Neural progenitor cell (in vitro differentiated cells): ENCODE data around the gene METRN. TPM values are rescaled to one million over a fixed set of nuclear protein-coding genes. Genes with fewer than 3 reads are reported as not detected.

ENCODE experiments used
- DNase-seq: peaks from one replicate; pipeline ENCODE4 v3.0.0-alpha.2; 2016; ENCODE audit warnings: low spot score
- H2AFZ ChIP-seq: fragments of 200-600 bp; sonication (generic); replicated peaks from 2 replicates; pipeline ENCODE4 v1.6.1; 2016; ENCODE audit warnings: antibody characterized with exemption
- H3F3A ChIP-seq: fragments of 200-600 bp; sonication (generic); 2 replicates; pipeline ENCODE4 v1.6.1; 2016; ENCODE audit warnings: antibody characterized with exemption, low read depth
- H3K27ac ChIP-seq: fragments of 200-600 bp; sonication (generic); 2 replicates; pipeline ENCODE4 v1.5.1; 2016; ENCODE audit warnings: mild to moderate bottlenecking
- H3K27me3 ChIP-seq: fragments of 200-600 bp; sonication (generic); 2 replicates; pipeline ENCODE4 v1.6.1; 2016; ENCODE audit warnings: mild to moderate bottlenecking, moderate library complexity
- H3K36me3 ChIP-seq: fragments of 200-600 bp; sonication (generic); 2 replicates; pipeline ENCODE4 v1.5.1; 2016
- H3K4me1 ChIP-seq: fragments of 200-600 bp; sonication (generic); 2 replicates; pipeline ENCODE4 v1.6.1; 2016; ENCODE audit warnings: mixed run types
- H3K4me2 ChIP-seq: fragments of 200-600 bp; sonication (generic); 2 replicates; pipeline ENCODE4 v1.6.1; 2016
- H3K4me3 ChIP-seq: fragments of 200-600 bp; sonication (generic); 2 replicates; pipeline ENCODE4 v1.5.1; 2016
- H3K79me2 ChIP-seq: fragments of 200-600 bp; sonication (generic); 2 replicates; pipeline ENCODE4 v1.6.1; 2016; ENCODE audit warnings: low read depth
- H3K9ac ChIP-seq: fragments of 200-600 bp; sonication (generic); 2 replicates; pipeline ENCODE4 v1.6.1; 2016
- H3K9me3 ChIP-seq: fragments of 200-600 bp; sonication (generic); 2 replicates; pipeline ENCODE4 v1.5.1; 2016; ENCODE audit warnings: low read depth
- H4K20me1 ChIP-seq: fragments of 200-600 bp; sonication (generic); 2 replicates; pipeline ENCODE4 v1.6.1; 2016; ENCODE audit warnings: low read depth
- H3K27ac Mint-ChIP-seq: 3 replicates; pipeline ENCODE4 v1.8.0; 2021; ENCODE audit warnings: mixed read lengths
- H3K27me3 Mint-ChIP-seq: 2 replicates; pipeline ENCODE4 v1.8.0; 2022; ENCODE audit warnings: low read depth, mild to moderate bottlenecking, inconsistent platforms, moderate library complexity, mixed read lengths; ENCODE audit not compliant: insufficient read depth
- H3K36me3 Mint-ChIP-seq: 3 replicates; pipeline ENCODE4 v1.8.0; 2021; ENCODE audit warnings: mixed read lengths
- H3K4me1 Mint-ChIP-seq: 3 replicates; pipeline ENCODE4 v1.8.0; 2021; ENCODE audit warnings: mixed read lengths
- H3K4me3 Mint-ChIP-seq: 3 replicates; pipeline ENCODE4 v1.8.0; 2021; ENCODE audit warnings: mild to moderate bottlenecking, moderate library complexity, mixed read lengths
- H3K9me3 Mint-ChIP-seq: 3 replicates; pipeline ENCODE4 v1.8.0; 2020; ENCODE audit warnings: mixed read lengths
- EZH2 ChIP-seq: fragments of 200-600 bp; sonication (generic); IDR thresholded peaks from 2 replicates; pipeline ENCODE4 v1.6.1; 2017; ENCODE audit warnings: antibody characterized with exemption, mild to moderate bottlenecking, moderate library complexity
- EZH2phosphoT487 ChIP-seq: fragments of 200-600 bp; sonication (generic); IDR thresholded peaks from 2 replicates; pipeline ENCODE4 v1.6.1; 2017; ENCODE audit warnings: antibody characterized with exemption
- total RNA-seq: library from RNA; depleted of rRNA; stranded (reverse); fragments of >200 nt; gene quantifications from 2 replicates; pipeline ENCODE4 v1.2.3, GENCODE V29; 2015; ENCODE audit warnings: low replicate concordance
- TF ChIP-seq, protein P1 (sequence below): fragments of 200-600 bp; sonication (generic); IDR thresholded peaks from 2 replicates; pipeline ENCODE4 v1.5.1; 2017; ENCODE audit warnings: antibody characterized with exemption, mild to moderate bottlenecking

METRN gene
- total RNA-seq, 1 donor from 2014 or later = 24.3 TPM

DNA sequence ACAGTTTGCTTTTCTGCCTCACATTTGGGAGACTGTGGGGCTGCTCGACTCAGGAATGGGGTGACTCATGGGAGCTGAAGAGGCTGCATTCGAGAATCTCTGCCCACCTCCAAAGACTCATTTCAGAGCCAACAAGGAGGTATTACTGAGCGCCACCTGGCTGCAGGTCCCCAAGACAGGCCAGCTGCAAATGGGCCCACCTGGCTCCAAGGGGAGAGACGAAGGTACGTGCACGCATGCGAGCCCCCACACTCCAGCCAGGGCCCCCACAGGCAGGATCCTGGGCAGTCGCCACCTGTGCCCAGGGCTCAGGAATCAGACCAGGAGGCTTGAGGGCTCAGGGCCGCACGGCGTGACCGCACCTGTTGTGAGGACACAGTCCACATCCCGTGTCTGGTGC lies 18.0 kb downstream of the METRN start:
- Mint-ChIP-seq H3K4me3 (no peak overlapping the region), H3K27me3 (no peaks in the 10 kb centered on the region), H3K27ac (no peak overlapping the region), H3K4me1 (no peaks in the 10 kb centered on the region), H3K9me3 (no peaks in the 10 kb centered on the region), H3K36me3 (peaks cover 5% of the 10 kb centered on the region)
- Histone ChIP-seq H2AFZ (no peak overlapping the region), H3K79me2 (no peaks in the 10 kb centered on the region), H3K9ac (no peak overlapping the region), H3K4me3 (no peak overlapping the region), H4K20me1 (peaks cover 4% of the 10 kb centered on the region), H3K36me3 (no peaks in the 10 kb centered on the region), H3K9me3 (no peaks in the 10 kb centered on the region), H3K4me1 (no peaks in the 10 kb centered on the region), H3K27me3 (peaks cover 16% of the 10 kb centered on the region), H3K27ac (no peak overlapping the region), H3K4me2 (no peak overlapping the region), H3F3A (peaks cover 8% of the 10 kb centered on the region)
- DNase-seq = no peak
- TF ChIP-seq EZH2 = no peak
- TF ChIP-seq, protein P1, sequence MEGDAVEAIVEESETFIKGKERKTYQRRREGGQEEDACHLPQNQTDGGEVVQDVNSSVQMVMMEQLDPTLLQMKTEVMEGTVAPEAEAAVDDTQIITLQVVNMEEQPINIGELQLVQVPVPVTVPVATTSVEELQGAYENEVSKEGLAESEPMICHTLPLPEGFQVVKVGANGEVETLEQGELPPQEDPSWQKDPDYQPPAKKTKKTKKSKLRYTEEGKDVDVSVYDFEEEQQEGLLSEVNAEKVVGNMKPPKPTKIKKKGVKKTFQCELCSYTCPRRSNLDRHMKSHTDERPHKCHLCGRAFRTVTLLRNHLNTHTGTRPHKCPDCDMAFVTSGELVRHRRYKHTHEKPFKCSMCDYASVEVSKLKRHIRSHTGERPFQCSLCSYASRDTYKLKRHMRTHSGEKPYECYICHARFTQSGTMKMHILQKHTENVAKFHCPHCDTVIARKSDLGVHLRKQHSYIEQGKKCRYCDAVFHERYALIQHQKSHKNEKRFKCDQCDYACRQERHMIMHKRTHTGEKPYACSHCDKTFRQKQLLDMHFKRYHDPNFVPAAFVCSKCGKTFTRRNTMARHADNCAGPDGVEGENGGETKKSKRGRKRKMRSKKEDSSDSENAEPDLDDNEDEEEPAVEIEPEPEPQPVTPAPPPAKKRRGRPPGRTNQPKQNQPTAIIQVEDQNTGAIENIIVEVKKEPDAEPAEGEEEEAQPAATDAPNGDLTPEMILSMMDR = no peak
- no peak for TF ChIP-seq EZH2phosphoT487

DNA sequence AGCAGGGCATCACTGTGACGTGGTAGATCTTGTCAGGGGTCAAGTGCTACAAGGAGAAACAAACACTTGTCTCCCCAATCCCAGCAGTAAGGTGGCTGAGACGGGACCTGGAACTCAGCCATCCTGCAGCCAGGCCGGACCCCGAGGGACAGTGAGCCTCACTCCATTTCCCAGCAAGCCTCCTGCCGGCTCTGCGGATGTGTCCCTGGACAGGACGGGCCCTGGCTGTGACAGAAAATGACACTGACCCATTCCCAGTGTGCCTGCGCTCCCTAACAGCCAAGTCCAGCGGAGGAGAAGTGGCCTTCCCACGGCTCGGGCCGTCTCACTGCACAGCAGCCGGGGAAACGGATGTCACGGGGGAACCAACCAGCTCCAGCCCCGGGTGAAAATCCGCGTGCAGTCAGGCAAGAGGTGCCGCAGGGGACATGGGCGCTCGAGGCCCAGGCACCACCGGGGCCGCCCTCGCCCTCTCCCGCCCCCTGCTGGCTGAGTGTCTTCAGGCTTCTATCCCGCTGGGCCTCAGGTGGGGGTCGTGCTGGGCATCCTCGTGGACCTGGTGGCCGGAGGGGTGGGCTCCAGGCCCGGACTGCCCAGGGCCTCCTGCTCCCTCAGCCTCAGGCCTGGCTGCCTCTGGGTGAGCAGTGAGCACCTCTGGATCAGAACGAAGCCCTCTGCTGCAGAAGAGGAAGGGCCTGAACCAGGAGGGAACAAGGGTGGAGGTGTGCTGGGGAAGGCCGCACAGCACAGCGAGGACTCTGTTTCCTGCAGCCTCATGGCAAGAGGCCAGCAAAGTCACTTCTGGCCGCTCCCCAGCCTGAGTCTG lies 18.7 kb downstream of the METRN start:
- peaks cover 8% of the 10 kb centered on the region for H3F3A ChIP-seq
- no peak overlapping the region for H3K9ac ChIP-seq
- H3K79me2 ChIP-seq = no peaks in the 10 kb centered on the region
- H3K9me3 Mint-ChIP-seq = no peaks in the 10 kb centered on the region
- H2AFZ ChIP-seq = no peak overlapping the region
- H3K4me1 Mint-ChIP-seq = no peaks in the 10 kb centered on the region
- H3K27me3 ChIP-seq = peaks cover 10% of the 10 kb centered on the region
- H3K4me3 Mint-ChIP-seq = no peak overlapping the region
- no peaks in the 10 kb centered on the region for H3K27me3 Mint-ChIP-seq
- TF ChIP-seq EZH2 = no peak
- TF ChIP-seq, protein P1 = peak; percentile 38
- no peak for TF ChIP-seq EZH2phosphoT487
- no peaks in the 10 kb centered on the region for H3K36me3 ChIP-seq
- H3K4me2 ChIP-seq = no peak overlapping the region
- peaks cover 5% of the 10 kb centered on the region for H3K36me3 Mint-ChIP-seq
- peaks cover 4% of the 10 kb centered on the region for H4K20me1 ChIP-seq
- no peaks in the 10 kb centered on the region for H3K9me3 ChIP-seq
- no peaks in the 10 kb centered on the region for H3K4me1 ChIP-seq
- DNase-seq = peak; percentile 35
- no peak overlapping the region for H3K27ac Mint-ChIP-seq
- H3K27ac ChIP-seq = no peak overlapping the region
- no peak overlapping the region for H3K4me3 ChIP-seq

DNA sequence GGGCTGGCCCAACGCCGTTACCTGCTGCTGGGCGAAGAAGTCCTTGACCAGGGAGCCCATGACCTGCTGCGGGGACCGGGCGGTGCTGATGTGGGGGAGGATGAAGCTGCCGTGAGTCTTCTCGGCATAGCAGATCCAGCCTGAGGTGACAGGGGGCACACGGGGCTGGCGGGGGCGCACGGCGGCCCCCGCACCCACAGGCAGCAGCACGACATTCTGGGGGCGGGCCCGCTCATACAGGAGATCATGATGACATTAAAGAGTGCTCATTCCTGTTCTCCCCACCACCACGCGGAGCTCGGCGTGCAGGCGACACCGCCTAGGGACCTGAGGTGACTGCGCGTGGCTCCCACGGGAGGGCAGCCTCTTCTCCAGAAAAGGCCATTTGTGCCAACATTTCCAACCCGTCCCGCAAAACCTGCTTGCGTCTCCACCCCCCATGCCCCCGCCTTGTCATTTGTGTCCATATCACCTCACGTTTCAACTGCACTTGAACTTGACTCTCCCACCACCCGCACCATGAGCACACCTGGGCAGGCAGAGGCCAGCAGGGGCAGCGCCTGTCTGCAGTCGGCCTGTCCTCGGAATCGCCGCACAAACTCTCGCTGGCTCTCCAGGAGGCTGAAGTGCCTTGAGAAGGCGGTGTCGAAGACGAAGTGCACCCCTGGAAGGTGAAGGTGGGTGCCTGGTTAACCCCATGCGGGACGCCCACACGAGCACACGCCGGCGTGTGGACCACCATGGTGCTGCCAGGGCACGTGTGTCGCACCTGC lies 19.5 kb downstream of the METRN start:
- Mint-ChIP-seq H3K27me3 (no peaks in the 10 kb centered on the region), H3K4me1 (peaks cover 4% of the 10 kb centered on the region), H3K36me3 (peaks cover 5% of the 10 kb centered on the region), H3K27ac (no peak overlapping the region), H3K4me3 (no peak overlapping the region), H3K9me3 (no peaks in the 10 kb centered on the region)
- H3K27me3 ChIP-seq = peaks cover 2% of the 10 kb centered on the region
- H3K4me2 ChIP-seq = no peak overlapping the region
- no peak for DNase-seq
- H3F3A ChIP-seq = peaks cover 2% of the 10 kb centered on the region
- no peak overlapping the region for H3K4me3 ChIP-seq
- H3K9me3 ChIP-seq = no peaks in the 10 kb centered on the region
- no peak overlapping the region for H2AFZ ChIP-seq
- H3K9ac ChIP-seq = no peak overlapping the region
- no peaks in the 10 kb centered on the region for H3K4me1 ChIP-seq
- H3K79me2 ChIP-seq = no peaks in the 10 kb centered on the region
- H4K20me1 ChIP-seq = peaks cover 2% of the 10 kb centered on the region
- H3K36me3 ChIP-seq = no peaks in the 10 kb centered on the region
- TF ChIP-seq EZH2phosphoT487 = no peak
- no peak for TF ChIP-seq EZH2
- TF ChIP-seq, protein P1 = no peak
- H3K27ac ChIP-seq = no peak overlapping the region
